Endothelial cell of umbilical vein (primary cell): ENCODE data around the gene THAP10. TPM values are rescaled to one million over a fixed set of nuclear protein-coding genes. Genes with fewer than 3 reads are reported as not detected.
"Not testable (repeated sequence)": the region's sequence is repeated elsewhere in the genome, so short reads cannot be mapped to it uniquely, and the experiment has no call there.

ENCODE experiments used
- BruUV-seq: library from RNA; stranded (reverse); fragments of 400-500 nt; replicated peaks from 2 replicates; lab custom pipeline; 2021; lab: Mats Ljungman, UMichigan
- CTCF ChIA-PET: fragments of 300-600, 350-600 bp; sonication (Branson Sonifier 250); formaldehyde crosslinking; loops from one replicate; lab custom pipeline; 2021; ENCODE audit warnings: antibody characterized with exemption, inconsistent platforms; lab: Charles Lee
- POLR2A ChIA-PET: fragments of 300-600, 350-600 bp; sonication (Branson Sonifier 250); formaldehyde crosslinking; loops from one replicate; lab custom pipeline; 2021; ENCODE audit warnings: antibody characterized with exemption, inconsistent platforms; lab: Charles Lee
- DNase-seq: peaks from one replicate; pipeline ENCODE4 v3.0.0-alpha.2; 2011; ENCODE audit warnings: low read depth, low spot score
- FAIRE-seq: peaks from 2 replicates; lab custom pipeline; 2011; peaks lifted over from hg19 to GRCh38; lab: Jason Lieb, UNC
- H2AFZ ChIP-seq: 2 replicates; pipeline ENCODE4 v1.6.0; 2012; ENCODE audit warnings: low read depth, low read length, control low read depth, inconsistent platforms
- H3K27ac ChIP-seq: 2 replicates; pipeline ENCODE4 v1.5.1; 2011; ENCODE audit warnings: low read depth, mild to moderate bottlenecking, control low read depth, low read length, moderate library complexity; ENCODE audit not compliant: insufficient read depth
- H3K27me3 ChIP-seq, 2 experiments: 2 replicates each; pipeline versions ENCODE4 v1.6.0 to v1.6.1; 2011; ENCODE audit warnings: low read length in 2 of 2, mixed read lengths in 1 of 2; ENCODE audit not compliant: control insufficient read depth in 2 of 2, insufficient read depth in 2 of 2
- H3K36me3 ChIP-seq, 2 experiments: 2 replicates in 1 of 2; 3 replicates in 1 of 2; pipeline ENCODE4 v1.5.1; 2011; ENCODE audit warnings: low read length in 2 of 2, mild to moderate bottlenecking in 1 of 2, moderate library complexity in 1 of 2; ENCODE audit not compliant: control insufficient read depth in 2 of 2, insufficient read depth in 2 of 2; ENCODE audit errors: extremely low read depth in 1 of 2
- H3K4me1 ChIP-seq: 3 replicates; pipeline ENCODE4 v1.5.1; 2011; ENCODE audit warnings: mild to moderate bottlenecking, low read length; ENCODE audit not compliant: control insufficient read depth, insufficient read depth; ENCODE audit errors: extremely low read depth
- H3K4me2 ChIP-seq: 2 replicates; pipeline ENCODE4 v1.6.1; 2011; ENCODE audit warnings: low read length, control low read depth, mixed read lengths; ENCODE audit not compliant: insufficient read depth
- H3K4me3 ChIP-seq, 3 experiments: fragments of 200-600 bp in 1 of 3; sonication (generic), shearing (Covaris generic) in 1 of 3; replicated peaks in 1 of 3; 2 replicates each; pipeline ENCODE4 v1.5.1; 2011 to 2016; ENCODE audit warnings: control low read depth in 3 of 3, low read length in 3 of 3, mild to moderate bottlenecking in 2 of 3, inconsistent platforms in 1 of 3, low read depth in 1 of 3, moderate library complexity in 1 of 3; ENCODE audit not compliant: insufficient read depth in 1 of 3
- H3K79me2 ChIP-seq: 2 replicates; pipeline ENCODE4 v1.6.0; 2012; ENCODE audit warnings: low read length, inconsistent platforms; ENCODE audit not compliant: control insufficient read depth, insufficient read depth
- H3K9ac ChIP-seq: replicated peaks from 2 replicates; pipeline ENCODE3; 2011; ENCODE audit warnings: low read length, control low read depth; ENCODE audit not compliant: insufficient read depth; ENCODE audit errors: extremely low read depth
- H3K9me1 ChIP-seq: replicated peaks from 3 replicates; pipeline ENCODE4 v1.6.0; 2011; ENCODE audit warnings: mild to moderate bottlenecking, low read length; ENCODE audit not compliant: control insufficient read depth, insufficient read depth; ENCODE audit errors: extremely low read depth
- H3K9me3 ChIP-seq: replicated peaks from 2 replicates; pipeline ENCODE4 v1.5.1; 2012; ENCODE audit warnings: low read length, inconsistent platforms; ENCODE audit not compliant: control insufficient read depth, insufficient read depth
- H4K20me1 ChIP-seq: replicated peaks from 2 replicates; pipeline ENCODE3; 2011; ENCODE audit warnings: mild to moderate bottlenecking, low read length; ENCODE audit not compliant: control insufficient read depth, insufficient read depth; ENCODE audit errors: extremely low read depth
- EZH2 ChIP-seq: IDR thresholded peaks from 2 replicates; pipeline ENCODE4 v1.6.1; 2012; ENCODE audit warnings: borderline replicate concordance, low read depth, mild to moderate bottlenecking, moderate library complexity, low read length, inconsistent platforms; ENCODE audit not compliant: severe bottlenecking
- FOS ChIP-seq: IDR thresholded peaks from 2 replicates; pipeline ENCODE4 v1.6.1; 2011; ENCODE audit warnings: mild to moderate bottlenecking, low read length, moderate library complexity, borderline replicate concordance; ENCODE audit not compliant: insufficient read depth
- GATA2 ChIP-seq: IDR thresholded peaks from 2 replicates; pipeline ENCODE4 v1.7.0; 2011; ENCODE audit warnings: low read depth, mild to moderate bottlenecking, moderate library complexity, mixed read lengths, low read length; ENCODE audit not compliant: insufficient read length, insufficient read depth
- JUN ChIP-seq: IDR thresholded peaks from 2 replicates; pipeline ENCODE4 v1.6.1; 2011; ENCODE audit warnings: borderline replicate concordance, low read depth; ENCODE audit not compliant: insufficient read length, insufficient read depth
- MYC ChIP-seq: IDR thresholded peaks from one replicate; pipeline ENCODE4 v1.6.1; 2011; ENCODE audit warnings: mild to moderate bottlenecking, low read depth, low read length
- POLR2A ChIP-seq: IDR thresholded peaks from 2 replicates; pipeline ENCODE4 v1.6.1; 2012; ENCODE audit warnings: low read depth, mild to moderate bottlenecking, control low read depth, low read length
- POLR2AphosphoS5 ChIP-seq: IDR thresholded peaks from 2 replicates; pipeline ENCODE4 v1.6.1; 2012; ENCODE audit warnings: low read depth, mild to moderate bottlenecking, control low read depth, low read length, moderate library complexity; ENCODE audit not compliant: insufficient read depth
- dilution Hi-C: fragments of 300-500 bp; cut with MboI; formaldehyde crosslinking; loops from one replicate; pipeline ENCODE4 v1.15.0; 2019; ENCODE audit warnings: low sequenced_read_pairs; ENCODE audit not compliant: extremely low pct_ligation_motif_present
- intact Hi-C: fragments of 100-400 bp; cut with micrococcal nuclease; formaldehyde crosslinking; loops from one replicate; pipeline ENCODE4 v1.10.0; 2022
- polyA plus RNA-seq, 4 experiments: library from polyadenylated mRNA; depleted of rRNA in 3 of 4; stranded (reverse) in 3 of 4; unstranded in 1 of 4; fragments of >200 nt; gene quantifications; 2 replicates each; pipeline versions ENCODE4 v1.2.1 to v1.2.3, GENCODE V29; 2011 to 2012; ENCODE audit warnings: missing spikeins in 1 of 4
- total RNA-seq: library from RNA; stranded (reverse); gene quantifications from 2 replicates; pipeline ENCODE4 v1.2.3, GENCODE V29; 2021
- TF ChIP-seq, protein P1 (sequence below): IDR thresholded peaks from 2 replicates; pipeline ENCODE4 v1.6.1; 2011; ENCODE audit not compliant: insufficient read depth, insufficient read length
- TF ChIP-seq, protein P2 (sequence below), 2 donors: IDR thresholded peaks; 1 replicate in 1 of 2; 2 replicates in 1 of 2; pipeline ENCODE4 v1.5.1; 2011; ENCODE audit warnings: low read length in 2 of 2, mild to moderate bottlenecking in 2 of 2, moderate library complexity in 2 of 2, control low read depth in 1 of 2, inconsistent platforms in 1 of 2, low read depth in 1 of 2; ENCODE audit not compliant: insufficient read depth in 1 of 2; ENCODE audit errors: extremely low read depth in 1 of 2

The THAP10 gene
- total and polyA plus RNA-seq, 2 donors (not counting 3 experiments of a cell fraction or from before 2014, with no cell fraction given), result 1.7 to 4.0 TPM

DNA sequence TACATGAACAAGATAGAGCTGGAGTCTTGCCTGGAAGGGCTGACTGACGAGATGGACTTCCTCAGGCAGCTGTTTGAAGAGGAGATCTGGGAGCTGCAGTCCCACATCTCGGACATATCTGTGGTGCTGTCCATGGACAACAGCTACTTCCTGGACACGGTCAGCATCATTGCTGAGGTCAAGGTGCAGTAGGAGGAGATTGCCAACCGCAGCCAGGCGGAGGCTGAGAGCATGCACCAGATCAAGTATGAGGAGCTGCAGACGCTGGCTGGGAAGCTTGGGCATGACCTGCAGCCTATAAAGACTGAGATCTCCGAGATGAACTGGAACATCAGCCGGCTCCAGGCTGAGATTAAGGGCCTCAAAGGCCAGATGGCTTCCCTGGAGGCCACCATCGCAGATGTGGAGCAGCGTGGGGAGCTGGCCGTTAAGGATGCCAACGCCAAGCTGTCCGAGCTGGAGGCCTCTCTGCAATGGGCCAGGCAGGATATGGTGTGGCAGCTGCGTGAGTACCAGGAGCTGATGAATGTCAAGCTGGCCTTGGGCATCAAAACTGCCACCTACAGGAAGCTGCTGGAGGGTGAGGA lies 32.8 kb downstream of the THAP10 start:
- FAIRE-seq, result no peak
- POLR2A ChIA-PET, result no interaction called here
- dilution Hi-C loops, result no loop called here

DNA sequence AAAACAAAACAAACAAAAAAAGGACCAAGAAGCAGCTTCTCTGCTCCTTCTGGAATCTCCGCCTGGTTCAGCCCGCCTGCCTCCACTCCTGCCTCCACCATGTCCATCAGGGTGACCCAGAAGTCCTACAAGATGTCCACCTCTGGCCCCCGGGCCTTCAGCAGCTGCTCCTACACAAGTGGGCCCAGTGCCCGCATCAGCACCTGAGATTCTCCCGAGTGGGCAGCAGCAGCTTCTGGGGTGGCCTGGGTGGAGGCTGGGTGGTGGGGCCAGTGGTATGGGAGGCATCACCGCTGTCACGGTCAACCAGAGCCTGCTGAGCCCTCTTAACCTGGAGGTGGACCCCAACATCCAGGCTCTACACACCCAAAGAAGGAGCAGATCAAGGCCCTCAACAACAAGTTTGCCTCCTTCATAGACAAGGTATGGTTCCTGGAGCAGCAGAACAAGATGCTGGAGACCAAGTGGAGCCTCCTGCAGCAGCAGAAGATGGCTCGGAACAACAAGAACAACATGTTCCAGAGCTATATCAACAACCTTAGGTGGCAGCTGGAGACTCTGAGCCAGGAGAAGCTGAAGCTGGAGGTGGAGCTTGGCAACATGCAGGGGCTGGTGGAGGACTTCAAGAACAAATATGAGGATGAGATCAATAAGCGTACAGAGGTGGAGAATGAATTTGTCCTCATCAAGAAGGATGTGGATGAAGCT lies 33.5 kb downstream of the THAP10 start:
- H3K4me2 ChIP-seq, H4K20me1 ChIP-seq, DNase-seq, intact Hi-C loops, FAIRE-seq, H2AFZ ChIP-seq, H3K79me2 ChIP-seq, POLR2A ChIA-PET, H3K4me3 ChIP-seq, H3K36me3 ChIP-seq, H3K9ac ChIP-seq, H3K9me1 ChIP-seq, H3K9me3 ChIP-seq, BruUV-seq, H3K27ac ChIP-seq, H3K27me3 ChIP-seq, dilution Hi-C loops: not testable (repeated sequence)
- CTCF ChIA-PET, result interaction anchor here (0.6 to 9.2 kb wide), 4 partner anchors 16 to 109 kb away, joined by 3 to 72 read pairs (median 10); no protein-coding TSS in a partner anchor
- H3K4me1 ChIP-seq, result peaks cover 17% of the 10 kb centered on the region

More for the DNA sequence above, 32.8 kb downstream of the THAP10 start:
- Histone ChIP-seq H3K27me3 (no peaks in the 10 kb centered on the region), H4K20me1 (no peaks in the 10 kb centered on the region), H3K4me2 (no peak overlapping the region), H3K79me2 (no peaks in the 10 kb centered on the region), H3K4me1 (peaks cover 16% of the 10 kb centered on the region), H3K9ac (no peak overlapping the region), H3K4me3 (no peak overlapping the region), H3K9me1 (no peaks in the 10 kb centered on the region), H3K36me3 (no peaks in the 10 kb centered on the region), H3K27ac (no peak overlapping the region), H2AFZ (no peak overlapping the region), H3K9me3 (no peaks in the 10 kb centered on the region)
- no peak for TF ChIP-seq POLR2A
- no peak for TF ChIP-seq MYC
- no peak for TF ChIP-seq POLR2AphosphoS5
- TF ChIP-seq FOS, result no peak
- TF ChIP-seq EZH2, result no peak
- TF ChIP-seq, protein P1, sequence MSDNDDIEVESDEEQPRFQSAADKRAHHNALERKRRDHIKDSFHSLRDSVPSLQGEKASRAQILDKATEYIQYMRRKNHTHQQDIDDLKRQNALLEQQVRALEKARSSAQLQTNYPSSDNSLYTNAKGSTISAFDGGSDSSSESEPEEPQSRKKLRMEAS, result no peak
- no peak for TF ChIP-seq GATA2
- TF ChIP-seq, protein P2, sequence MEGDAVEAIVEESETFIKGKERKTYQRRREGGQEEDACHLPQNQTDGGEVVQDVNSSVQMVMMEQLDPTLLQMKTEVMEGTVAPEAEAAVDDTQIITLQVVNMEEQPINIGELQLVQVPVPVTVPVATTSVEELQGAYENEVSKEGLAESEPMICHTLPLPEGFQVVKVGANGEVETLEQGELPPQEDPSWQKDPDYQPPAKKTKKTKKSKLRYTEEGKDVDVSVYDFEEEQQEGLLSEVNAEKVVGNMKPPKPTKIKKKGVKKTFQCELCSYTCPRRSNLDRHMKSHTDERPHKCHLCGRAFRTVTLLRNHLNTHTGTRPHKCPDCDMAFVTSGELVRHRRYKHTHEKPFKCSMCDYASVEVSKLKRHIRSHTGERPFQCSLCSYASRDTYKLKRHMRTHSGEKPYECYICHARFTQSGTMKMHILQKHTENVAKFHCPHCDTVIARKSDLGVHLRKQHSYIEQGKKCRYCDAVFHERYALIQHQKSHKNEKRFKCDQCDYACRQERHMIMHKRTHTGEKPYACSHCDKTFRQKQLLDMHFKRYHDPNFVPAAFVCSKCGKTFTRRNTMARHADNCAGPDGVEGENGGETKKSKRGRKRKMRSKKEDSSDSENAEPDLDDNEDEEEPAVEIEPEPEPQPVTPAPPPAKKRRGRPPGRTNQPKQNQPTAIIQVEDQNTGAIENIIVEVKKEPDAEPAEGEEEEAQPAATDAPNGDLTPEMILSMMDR (IDR thresholded peaks at IDR 0.05; ENCODE audit: extremely low read depth in 1 of 2, insufficient read depth in 1 of 2, low read depth in 1 of 2, low read length in 2 of 2), result no peak
- no peak for TF ChIP-seq JUN
- DNase-seq, result no peak
- no TSS peak for BruUV-seq
- CTCF ChIA-PET, result interaction anchor here (1.1 to 9.2 kb wide), 3 partner anchors 15 to 48 kb away, joined by 4 to 72 read pairs (median 4); no protein-coding TSS in a partner anchor
- intact Hi-C loops, result no loop called here
